A673 (cell line): ENCODE data around the gene PBX1. TPM values are rescaled to one million over a fixed set of nuclear protein-coding genes. Genes with fewer than 3 reads are reported as not detected.

Source experiments
- BruUV-seq: library from RNA; stranded (reverse); fragments of 400-500 nt; replicated peaks from 2 replicates; lab custom pipeline; 2021; lab: Mats Ljungman, UMichigan
- CTCF ChIA-PET: fragments of 300-600 bp; sonication (Branson Sonifier 250); formaldehyde crosslinking; loops from one replicate; lab custom pipeline; 2022; ENCODE audit warnings: antibody characterized with exemption; lab: Charles Lee
- POLR2A ChIA-PET: fragments of 300-600 bp; sonication (Branson Sonifier 250); formaldehyde crosslinking; loops from one replicate; lab custom pipeline; 2022; ENCODE audit warnings: antibody characterized with exemption; ENCODE audit not compliant: low non-redundant PET; lab: Charles Lee
- DNase-seq: peaks from one replicate; pipeline ENCODE4 v3.0.0-alpha.2; 2015; ENCODE audit warnings: low spot score
- H3K27ac ChIP-seq: fragments of 200-600 bp; sonication (generic); 2 replicates; pipeline ENCODE4 v1.5.1; 2016; ENCODE audit warnings: mixed run types, low read depth, mild to moderate bottlenecking, mixed read lengths, antibody characterized with exemption, low read length; ENCODE audit not compliant: poor library complexity, severe bottlenecking
- H3K27me3 ChIP-seq: fragments of 200-600 bp; sonication (generic); replicated peaks from 2 replicates; pipeline ENCODE4 v1.6.1; 2017; ENCODE audit warnings: mixed run types, low read depth, mild to moderate bottlenecking, mixed read lengths, antibody characterized with exemption, low read length; ENCODE audit not compliant: insufficient read depth, poor library complexity
- H3K36me3 ChIP-seq: fragments of 200-600 bp; sonication (generic); 2 replicates; pipeline ENCODE4 v1.6.1; 2016; ENCODE audit warnings: mixed run types, mild to moderate bottlenecking, mixed read lengths, antibody characterized with exemption, low read length; ENCODE audit not compliant: insufficient read depth, poor library complexity, severe bottlenecking
- H3K4me1 ChIP-seq: fragments of 200-600 bp; sonication (generic); 2 replicates; pipeline ENCODE4 v1.6.1; 2017; ENCODE audit warnings: mixed run types, mild to moderate bottlenecking, mixed read lengths, antibody characterized with exemption, low read length; ENCODE audit not compliant: insufficient read depth, poor library complexity, severe bottlenecking
- H3K4me3 ChIP-seq: fragments of 200-600 bp; sonication (generic); 2 replicates; pipeline ENCODE4 v1.5.1; 2016; ENCODE audit warnings: low read depth, mixed run types, mild to moderate bottlenecking, mixed read lengths, low read length; ENCODE audit not compliant: poor library complexity, severe bottlenecking
- H3K9me3 ChIP-seq: fragments of 200-600 bp; sonication (generic); 2 replicates; pipeline ENCODE4 v1.6.1; 2016; ENCODE audit warnings: mixed run types, low read depth, mild to moderate bottlenecking, mixed read lengths, antibody characterized with exemption, low read length; ENCODE audit not compliant: poor library complexity, severe bottlenecking
- EZH2 ChIP-seq: fragments of 200-600 bp; sonication (generic); IDR thresholded peaks from 2 replicates; pipeline ENCODE4 v1.6.1; 2017; ENCODE audit warnings: borderline replicate concordance, low read depth, mild to moderate bottlenecking, mixed read lengths, antibody characterized with exemption, low read length; ENCODE audit not compliant: poor library complexity, severe bottlenecking
- intact Hi-C: fragments of 100-400 bp; cut with micrococcal nuclease; formaldehyde crosslinking; loops from one replicate; pipeline ENCODE4 v1.10.0; 2022; ENCODE audit not compliant: unreplicated experiment
- total RNA-seq: library from RNA; stranded (reverse); gene quantifications from 2 replicates; pipeline ENCODE4 v1.2.3, GENCODE V29; 2021
- TF ChIP-seq, protein P1 (sequence below): fragments of 300-800, 200-600 bp; sonication (generic); conservative IDR thresholded peaks from 2 replicates; pipeline ENCODE4 v1.5.1; 2017; ENCODE audit warnings: low read depth, mild to moderate bottlenecking, antibody characterized with exemption, low read length, moderate library complexity, mixed read lengths

The PBX1 gene
- total RNA-seq, 1 experiment from 2014 or later: 51.5 TPM

DNA sequence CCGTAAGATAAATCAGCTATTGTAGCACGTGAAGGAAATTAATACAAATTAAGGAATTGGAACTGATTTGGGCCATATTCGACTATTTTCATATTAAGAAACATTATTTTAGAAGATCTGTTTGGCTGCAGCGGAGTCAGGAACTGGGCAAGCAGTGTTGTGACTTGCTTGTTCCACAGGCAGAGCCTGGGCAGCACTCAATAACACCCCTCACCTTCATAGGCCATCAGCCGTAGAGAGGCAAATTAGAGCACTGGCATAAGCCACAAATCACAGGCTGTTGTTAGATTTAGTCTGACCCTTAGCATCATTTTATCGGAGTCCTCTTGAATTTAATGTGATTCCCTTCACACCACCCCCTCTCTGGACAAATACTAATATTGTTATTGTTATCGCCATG is 72.8 kb downstream of the PBX1 start:
- ChIA-PET POLR2A (no interaction called here), CTCF (interaction anchor here (0.7 kb wide), 1 partner anchor 39 kb away, joined by 4 read pairs; no protein-coding TSS in a partner anchor)
- no peaks in the 10 kb centered on the region for H3K36me3 ChIP-seq
- peaks cover 33% of the 10 kb centered on the region for H3K4me1 ChIP-seq
- intact Hi-C loops: no loop called here
- H3K27ac ChIP-seq: no peak overlapping the region
- DNase-seq: no peak
- no peaks in the 10 kb centered on the region for H3K9me3 ChIP-seq
- H3K4me3 ChIP-seq: no peak overlapping the region
- no peaks in the 10 kb centered on the region for H3K27me3 ChIP-seq
- BruUV-seq: no TSS peak
- TF ChIP-seq, protein P1, sequence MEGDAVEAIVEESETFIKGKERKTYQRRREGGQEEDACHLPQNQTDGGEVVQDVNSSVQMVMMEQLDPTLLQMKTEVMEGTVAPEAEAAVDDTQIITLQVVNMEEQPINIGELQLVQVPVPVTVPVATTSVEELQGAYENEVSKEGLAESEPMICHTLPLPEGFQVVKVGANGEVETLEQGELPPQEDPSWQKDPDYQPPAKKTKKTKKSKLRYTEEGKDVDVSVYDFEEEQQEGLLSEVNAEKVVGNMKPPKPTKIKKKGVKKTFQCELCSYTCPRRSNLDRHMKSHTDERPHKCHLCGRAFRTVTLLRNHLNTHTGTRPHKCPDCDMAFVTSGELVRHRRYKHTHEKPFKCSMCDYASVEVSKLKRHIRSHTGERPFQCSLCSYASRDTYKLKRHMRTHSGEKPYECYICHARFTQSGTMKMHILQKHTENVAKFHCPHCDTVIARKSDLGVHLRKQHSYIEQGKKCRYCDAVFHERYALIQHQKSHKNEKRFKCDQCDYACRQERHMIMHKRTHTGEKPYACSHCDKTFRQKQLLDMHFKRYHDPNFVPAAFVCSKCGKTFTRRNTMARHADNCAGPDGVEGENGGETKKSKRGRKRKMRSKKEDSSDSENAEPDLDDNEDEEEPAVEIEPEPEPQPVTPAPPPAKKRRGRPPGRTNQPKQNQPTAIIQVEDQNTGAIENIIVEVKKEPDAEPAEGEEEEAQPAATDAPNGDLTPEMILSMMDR: no peak
- no peak for TF ChIP-seq EZH2

DNA sequence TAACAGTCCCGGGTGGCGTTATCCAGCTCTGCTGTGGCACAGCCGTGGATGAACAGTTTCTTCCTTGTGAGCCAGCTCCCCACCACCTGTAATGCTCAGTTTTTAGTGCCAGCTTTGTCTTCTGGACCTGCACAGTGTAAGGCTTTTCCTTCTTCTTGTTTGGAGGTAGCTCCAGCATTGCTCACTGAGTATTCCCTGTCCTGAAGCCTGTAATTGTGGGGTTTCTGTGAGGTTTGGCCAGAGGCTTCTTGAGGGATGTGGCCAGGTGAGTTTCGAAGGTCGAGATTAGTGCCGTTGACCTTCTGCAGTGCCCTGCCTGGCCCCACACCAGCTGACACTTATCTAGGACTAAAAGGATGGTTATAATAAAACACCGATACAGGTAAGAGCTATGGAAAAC is 75.0 kb downstream of the PBX1 start:
- H3K4me1 ChIP-seq: peaks cover 45% of the 10 kb centered on the region
- POLR2A ChIA-PET: no interaction called here
- no peaks in the 10 kb centered on the region for H3K27me3 ChIP-seq
- CTCF ChIA-PET: no interaction called here
- BruUV-seq: no TSS peak
- no peak for DNase-seq
- TF ChIP-seq, protein P1: no peak
- TF ChIP-seq EZH2: no peak
- H3K9me3 ChIP-seq: no peaks in the 10 kb centered on the region
- H3K36me3 ChIP-seq: no peaks in the 10 kb centered on the region
- intact Hi-C loops: no loop called here
- peak overlapping the region; percentile 45 for H3K27ac ChIP-seq
- H3K4me3 ChIP-seq: no peak overlapping the region

DNA sequence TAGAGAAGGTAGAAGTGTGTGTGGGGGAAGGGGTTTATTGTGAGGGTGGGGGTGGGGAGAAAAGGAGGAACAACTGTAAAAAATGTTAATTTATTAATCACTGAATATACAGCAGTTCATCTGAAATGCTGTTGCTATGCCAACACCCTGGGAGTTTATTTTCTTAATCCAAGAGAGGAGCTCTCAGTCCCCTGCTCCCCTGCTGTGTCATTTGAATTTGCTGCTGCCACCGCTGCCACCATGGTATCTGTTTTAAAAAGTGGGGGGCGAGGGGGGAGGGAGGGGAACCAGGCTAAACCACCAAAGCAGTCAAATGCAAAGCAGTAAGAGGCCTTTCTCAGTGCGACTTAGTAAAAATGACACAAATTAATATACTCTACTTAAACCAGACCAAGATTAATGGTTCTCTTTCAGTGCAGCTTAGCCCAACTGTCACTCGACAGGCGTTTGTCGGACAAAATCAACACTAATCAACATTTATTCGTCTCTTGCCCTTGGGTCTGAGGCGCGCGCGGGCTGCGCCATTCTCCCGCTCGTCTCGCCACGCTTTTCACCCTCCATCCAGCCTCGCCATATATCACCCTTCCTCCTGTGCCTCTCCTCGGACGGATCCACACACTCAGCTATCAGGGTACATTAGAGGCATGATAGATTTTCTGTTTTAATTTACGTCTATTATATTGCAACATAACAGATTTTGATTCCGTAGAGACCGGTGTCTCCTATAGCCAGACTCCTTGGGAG is 76.2 kb downstream of the PBX1 start:
- Histone ChIP-seq H3K4me1 (peaks cover 45% of the 10 kb centered on the region), H3K27ac (peak overlapping the region; percentile 82), H3K36me3 (no peaks in the 10 kb centered on the region), H3K9me3 (no peaks in the 10 kb centered on the region), H3K27me3 (no peaks in the 10 kb centered on the region), H3K4me3 (peak overlapping the region; percentile 21)
- TF ChIP-seq, protein P1: no peak
- no peak for TF ChIP-seq EZH2
- no TSS peak for BruUV-seq
- intact Hi-C loops: no loop called here
- POLR2A ChIA-PET: no interaction called here
- DNase-seq: peak; percentile 93
- CTCF ChIA-PET: interaction anchor here (0.6 kb wide), 1 partner anchor 47 kb away, joined by 5 read pairs; no protein-coding TSS in a partner anchor
